Ramos (cell line): Measurements from ENCODE around the gene CIT.

ENCODE experiments used
- in situ Hi-C: fragments of 300-500 bp; cut with MboI; formaldehyde crosslinking; loops from one replicate; pipeline ENCODE4 v1.14.3; 2022; ENCODE audit warnings: low sequenced_read_pairs; ENCODE audit not compliant: unreplicated experiment

Gene CIT

DNA sequence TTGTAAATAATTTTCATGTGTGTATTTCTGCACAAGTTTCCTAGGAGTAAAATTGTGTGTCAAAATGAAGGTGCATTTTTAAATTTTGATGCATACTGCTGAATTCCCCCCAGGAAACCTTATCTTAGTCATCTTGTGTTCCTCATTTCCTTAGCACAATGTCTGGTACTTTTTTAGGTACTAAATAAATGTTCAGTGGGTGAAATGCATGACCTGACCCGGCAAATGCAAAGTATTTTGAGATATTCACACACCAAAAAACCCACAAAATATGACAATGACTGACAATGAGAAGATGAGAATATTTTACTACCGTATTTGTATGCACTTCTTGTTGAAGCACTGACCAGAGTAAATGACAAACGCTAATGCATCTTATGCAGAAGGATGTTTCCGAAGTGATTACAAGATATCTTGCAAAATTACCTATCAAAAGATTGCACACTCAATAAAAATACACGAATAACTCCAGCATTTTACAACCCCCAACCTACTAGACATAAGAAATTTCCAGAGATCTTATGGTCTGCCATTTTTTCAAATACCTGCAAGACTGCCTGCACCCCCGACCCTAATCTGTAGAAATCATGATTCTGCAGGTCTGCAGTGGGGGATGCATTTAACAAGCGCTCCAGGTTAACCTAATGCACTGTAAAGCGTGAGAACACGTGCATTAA, 210.1 kb downstream of the CIT start:
- in situ Hi-C loops, result no loop called here

DNA sequence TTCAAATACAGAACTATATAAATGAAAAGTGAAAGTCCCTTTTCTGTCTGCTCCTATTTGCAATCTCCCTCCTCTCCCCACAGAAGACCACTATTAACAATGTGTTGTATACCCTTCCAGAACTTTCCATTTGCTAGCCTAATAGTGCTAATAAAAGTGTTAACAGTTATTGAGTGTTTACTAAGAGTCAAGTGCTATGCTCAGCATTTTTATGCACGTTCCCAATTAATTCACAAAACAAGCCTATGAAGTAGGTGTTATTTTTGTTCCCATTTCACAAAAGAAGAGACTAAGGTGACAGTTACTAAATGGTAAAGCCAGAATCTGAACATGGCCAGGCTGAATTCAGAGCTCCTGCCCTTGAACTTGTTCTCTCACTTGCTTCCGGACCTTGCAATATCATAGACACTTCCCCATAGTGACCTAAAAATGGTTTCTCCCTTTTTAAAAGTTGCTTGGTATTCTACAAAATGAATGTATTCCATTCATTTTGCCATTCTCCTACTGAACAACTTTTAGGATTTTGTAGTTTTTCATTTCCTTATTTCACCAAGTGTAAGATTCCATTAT, 210.8 kb downstream of the CIT start:
- in situ Hi-C loops, result no loop called here

DNA sequence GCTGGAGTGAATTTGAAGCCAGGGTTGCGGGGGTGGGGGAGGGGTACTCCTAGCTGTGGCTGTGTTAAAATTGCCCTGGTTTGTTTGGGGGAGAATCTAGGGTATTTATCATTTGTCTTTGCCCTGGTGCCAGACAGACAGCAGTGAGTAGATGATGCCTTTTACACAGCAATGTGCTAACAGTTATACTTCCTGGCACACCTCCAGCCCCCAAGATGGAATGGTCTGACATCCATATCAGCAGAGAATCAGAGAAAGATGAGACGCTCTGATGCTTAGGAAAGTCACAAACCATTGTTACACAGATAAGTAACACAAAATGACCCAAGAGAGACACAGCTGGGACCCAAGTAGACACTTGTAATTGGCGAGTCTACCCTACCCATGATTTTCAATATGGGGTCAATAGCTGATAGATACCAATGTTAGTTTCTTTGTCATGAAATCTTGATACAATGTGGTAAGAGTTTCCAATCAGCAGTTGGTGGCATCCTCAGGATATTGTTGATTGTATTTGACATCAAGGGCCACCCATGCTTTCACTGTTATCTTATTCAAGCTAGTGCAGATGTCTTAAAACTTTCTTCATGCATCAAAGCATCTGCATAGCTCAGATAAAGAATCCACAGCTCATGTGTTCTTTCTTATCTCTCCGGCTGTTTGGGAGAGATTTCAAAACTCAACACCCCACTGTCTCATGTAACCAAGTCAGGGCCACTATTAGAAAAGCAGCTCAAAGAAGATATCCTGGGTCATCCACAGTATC, 211.8 kb downstream of the CIT start:
- in situ Hi-C loops, result no loop called here

DNA sequence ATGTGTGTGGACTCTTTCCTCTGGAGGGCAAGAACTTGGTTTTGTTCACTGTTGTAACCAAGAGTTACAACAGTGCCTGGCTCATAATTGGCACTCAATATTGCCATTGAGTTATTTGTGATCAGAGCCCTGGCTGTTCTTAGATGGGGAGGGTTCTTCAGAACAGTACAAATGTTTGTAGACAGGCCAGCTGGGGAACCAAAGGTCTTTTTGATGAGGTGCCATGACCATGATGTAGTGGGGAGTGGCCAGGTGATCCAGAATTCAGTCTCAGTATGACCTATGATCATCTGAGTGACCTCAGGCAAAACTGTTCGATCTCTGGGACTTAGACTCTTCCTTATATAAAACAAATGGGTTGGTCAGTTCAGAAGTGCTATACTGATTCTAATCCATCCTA, 212.5 kb downstream of the CIT start:
- in situ Hi-C loops, result no loop called here

DNA sequence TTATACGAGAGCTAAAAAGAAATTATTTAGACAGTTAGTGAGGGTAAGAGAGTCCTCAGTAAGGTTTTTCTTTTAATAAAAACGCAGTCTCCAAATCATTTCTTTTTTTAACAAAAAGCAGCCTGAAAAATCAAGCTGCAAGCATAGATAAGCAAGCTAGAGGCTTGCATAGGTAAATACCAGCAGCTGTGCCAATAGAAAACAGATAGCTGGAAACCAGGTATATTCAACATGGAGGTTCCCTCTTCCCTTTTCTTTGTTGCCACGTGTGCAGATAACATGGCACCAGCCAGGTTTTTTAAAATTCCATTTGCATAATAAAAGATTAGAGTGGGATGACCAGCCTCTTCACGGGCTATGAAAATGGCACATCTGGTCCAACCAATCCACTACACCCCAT, 215.2 kb downstream of the CIT start:
- in situ Hi-C loops, result no loop called here

DNA sequence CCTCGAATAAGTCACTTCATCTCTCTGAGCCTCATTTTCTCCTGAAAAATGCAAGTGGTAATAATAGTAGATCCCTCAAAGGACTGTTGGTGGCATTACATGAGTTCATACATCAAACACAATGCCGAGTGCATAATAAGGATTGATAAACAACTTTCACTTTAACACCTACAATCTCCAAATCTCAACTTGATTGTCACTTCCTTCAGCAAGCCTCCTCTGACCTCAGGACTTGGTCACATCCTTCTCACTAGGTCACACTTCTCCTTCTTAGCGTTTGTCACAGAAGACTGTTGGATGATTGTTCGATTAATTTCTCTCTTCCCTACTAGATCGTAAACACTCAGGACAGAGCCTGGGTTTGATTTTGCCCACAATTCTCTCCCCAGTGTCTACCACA, 217.0 kb downstream of the CIT start:
- in situ Hi-C loops, result no loop called here

DNA sequence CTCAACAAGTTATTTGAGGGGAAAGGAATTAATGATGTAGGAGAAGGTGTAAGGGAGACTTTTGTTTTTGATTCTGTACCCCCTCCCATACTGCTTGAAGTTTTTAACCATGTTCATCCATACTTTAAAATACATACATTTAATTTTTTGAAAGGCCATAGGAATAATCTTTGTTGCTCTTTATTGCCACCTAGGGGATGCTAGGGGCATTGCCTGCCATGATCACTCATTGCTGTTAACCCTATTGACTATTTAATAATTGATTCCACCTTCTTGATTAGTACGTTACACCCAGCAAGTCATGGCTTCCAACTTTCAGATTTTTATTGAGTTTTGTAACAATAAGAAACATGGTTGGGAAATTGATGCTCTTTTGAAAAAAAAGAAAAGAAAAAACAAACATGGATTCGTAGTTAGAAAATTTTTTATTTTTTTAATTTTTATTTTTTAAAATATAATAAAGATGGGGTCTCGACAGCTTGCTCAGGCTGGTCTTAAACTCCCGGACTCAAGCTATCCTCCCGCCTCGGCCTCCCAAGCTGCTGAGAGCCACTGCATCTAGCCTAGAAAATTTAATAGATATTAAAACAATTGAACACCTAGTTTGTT, 217.7 kb downstream of the CIT start:
- in situ Hi-C loops, result loop anchor here (10.0 kb wide), 1 partner anchor 225 kb away; no protein-coding TSS in a partner anchor

DNA sequence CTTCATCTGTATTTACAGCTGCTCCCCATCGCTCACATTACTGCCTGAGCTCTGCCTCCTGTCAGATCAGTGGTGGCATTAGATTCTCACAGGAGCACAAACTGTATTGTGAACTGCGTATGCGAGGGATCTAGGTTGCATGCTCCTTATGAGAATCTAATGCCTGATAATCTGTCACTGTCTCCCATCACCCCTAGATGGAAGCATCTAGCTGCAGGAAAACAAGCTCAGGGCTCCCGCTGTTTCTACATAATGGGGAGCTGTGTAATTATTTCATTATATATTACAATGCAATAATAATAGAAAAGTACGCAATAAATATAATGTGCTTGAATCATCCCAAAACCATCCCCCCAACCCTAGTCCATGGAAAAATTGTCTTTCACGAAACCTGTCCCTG, 219.0 kb downstream of the CIT start:
- in situ Hi-C loops, result loop anchor here (10.0 kb wide), 1 partner anchor 223 kb away; no protein-coding TSS in a partner anchor

DNA sequence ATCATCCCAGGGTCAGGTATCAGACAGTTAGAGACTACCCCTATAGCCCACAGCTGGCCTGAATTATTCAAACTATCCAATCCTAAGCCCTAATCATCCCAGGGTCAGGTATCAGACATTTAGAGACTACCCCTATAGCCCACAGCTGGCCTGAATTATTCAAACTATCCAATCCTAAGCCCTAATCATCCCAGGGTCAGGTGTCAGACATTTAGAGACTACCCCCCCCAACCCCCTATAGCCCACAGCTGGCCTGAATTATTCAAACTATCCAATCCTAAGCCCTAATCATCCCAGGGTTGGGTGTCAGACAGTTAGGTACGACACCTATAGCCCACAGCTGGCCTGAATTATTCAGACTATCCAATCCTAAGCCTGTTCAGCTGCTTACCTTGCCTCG, 220.1 kb downstream of the CIT start:
- in situ Hi-C loops, result loop anchor here (10.0 kb wide), 1 partner anchor 222 kb away; no protein-coding TSS in a partner anchor

DNA sequence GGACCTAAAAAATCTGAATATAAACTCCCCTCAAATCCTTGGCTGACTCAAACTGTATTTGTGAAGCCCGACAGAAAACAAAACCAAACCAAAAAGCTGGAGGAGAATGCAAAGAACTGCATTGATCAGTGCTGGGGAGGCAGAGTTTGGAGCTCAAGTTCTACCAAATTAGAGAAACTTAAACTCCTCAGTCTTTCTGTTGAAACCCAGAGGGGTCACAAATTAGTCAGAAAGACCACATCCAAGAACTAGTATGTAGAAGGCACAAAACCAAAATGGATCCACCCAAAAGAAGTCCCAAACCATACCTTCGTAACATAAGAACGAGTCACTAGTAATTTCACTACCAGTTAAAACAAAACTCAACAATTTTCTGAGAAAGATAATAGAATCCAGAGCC, 224.5 kb downstream of the CIT start:
- in situ Hi-C loops, result loop anchor here (10.0 kb wide), 1 partner anchor 218 kb away; no protein-coding TSS in a partner anchor

DNA sequence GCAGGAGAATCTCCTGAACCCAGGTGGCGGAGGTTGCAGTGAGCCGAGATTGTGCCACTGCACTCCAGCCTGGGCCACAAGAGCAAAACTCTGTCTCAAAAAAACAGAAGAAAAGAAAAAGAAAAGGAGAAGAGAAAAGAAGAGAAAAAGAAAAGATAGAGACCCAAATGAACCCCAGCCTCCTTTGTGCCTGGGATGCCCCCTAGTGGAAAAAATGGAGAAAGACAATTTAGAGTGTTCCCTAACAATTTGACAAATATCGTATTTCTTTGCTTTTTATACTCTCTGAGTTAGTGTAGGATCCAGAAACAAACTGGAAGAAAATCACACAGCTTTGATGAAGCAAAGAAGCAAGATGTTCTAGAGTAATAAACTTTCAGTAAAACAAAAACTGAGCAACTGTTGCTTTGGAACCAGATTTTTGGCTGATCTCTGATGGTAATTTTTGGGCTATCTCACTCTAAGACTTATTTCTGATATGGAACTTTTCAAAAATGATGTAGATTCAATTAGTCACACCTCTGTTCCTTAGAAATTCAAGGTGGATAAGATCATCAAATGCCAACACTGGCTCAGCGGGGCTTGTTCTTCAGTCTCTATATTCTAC, 227.8 kb downstream of the CIT start:
- in situ Hi-C loops, result no loop called here

DNA sequence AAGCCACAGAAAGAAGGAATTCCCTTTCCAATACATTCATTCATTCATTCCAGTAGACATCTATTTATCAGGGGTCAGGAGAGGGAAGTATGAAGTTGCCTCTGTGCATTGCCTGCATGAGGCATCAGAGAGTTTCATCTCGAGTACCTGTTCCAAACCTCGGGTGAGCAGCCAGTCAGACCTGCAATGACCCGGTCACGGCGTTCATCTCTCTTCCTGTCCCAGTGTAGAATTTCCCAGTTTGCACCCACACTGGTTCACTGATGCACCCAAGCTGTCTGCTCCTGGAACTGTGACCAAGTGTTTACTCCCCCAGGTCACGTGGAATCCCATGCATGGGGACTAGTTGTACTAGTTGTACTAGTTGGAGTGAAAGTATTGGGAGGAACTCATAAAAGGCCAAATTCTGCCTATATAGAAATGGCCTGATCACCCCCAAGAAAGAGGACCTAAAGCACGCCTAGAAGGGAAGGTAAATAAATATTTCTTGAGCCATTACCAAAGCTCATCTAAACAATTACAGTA, 231.5 kb downstream of the CIT start:
- in situ Hi-C loops, result no loop called here

DNA sequence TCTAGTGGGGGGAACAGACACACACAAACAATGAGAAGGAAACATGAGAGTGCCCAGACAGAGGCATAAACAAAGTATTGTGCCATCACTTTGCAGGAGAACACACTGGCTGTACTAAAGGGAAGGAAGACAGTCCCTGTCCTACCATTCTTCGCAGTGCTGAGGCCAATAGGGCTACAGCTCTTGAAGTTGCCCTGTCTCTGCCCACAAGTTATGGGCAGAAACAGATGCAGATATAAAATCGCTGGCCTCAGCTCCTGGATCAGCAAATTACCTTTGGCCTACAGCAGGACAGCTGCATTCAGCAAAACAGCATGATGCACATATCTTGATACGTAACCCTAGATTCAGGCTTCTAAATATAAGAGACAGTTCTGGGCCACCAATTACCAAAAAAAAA, 232.2 kb downstream of the CIT start:
- in situ Hi-C loops, result no loop called here

DNA sequence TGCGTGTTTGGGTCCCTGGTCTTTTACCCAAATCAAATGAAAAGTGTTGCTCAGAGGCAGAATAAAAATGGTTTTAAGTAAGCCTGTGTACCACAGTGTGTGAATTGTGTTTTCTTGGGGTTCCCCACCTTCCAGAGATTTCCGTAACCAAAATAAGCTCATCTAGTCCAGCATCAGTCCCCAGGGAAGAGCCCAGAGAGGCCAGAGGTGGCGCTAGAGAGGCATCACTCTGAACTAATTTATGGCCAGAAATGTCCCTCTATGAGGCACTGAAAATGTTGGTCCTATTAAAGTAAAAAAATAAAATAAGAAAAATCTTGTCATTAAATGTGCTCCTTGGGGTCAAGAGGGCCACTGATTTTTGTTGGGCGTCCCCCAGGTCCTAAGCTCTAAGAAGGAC, 234.1 kb downstream of the CIT start:
- in situ Hi-C loops, result no loop called here
